Suprapubic skin (tissue), 4 donors: ENCODE measurements around the gene ZNF624. TPM values are rescaled to one million over a fixed set of nuclear protein-coding genes. Genes with fewer than 3 reads are reported as not detected.

ENCODE experiments used
- DNase-seq, 2 donors: peaks; one replicate each; pipeline ENCODE4 v3.0.0-alpha.2; 2019; ENCODE audit warnings: low spot score in 2 of 2
- H3K27ac ChIP-seq: fragments of 200-600 bp; sonication (generic); one replicate; pipeline ENCODE4 v1.5.1; 2019
- H3K27me3 ChIP-seq: fragments of 200-600 bp; sonication (generic); one replicate; pipeline ENCODE4 v1.5.1; 2019
- H3K36me3 ChIP-seq: fragments of 200-600 bp; sonication (generic); one replicate; pipeline ENCODE4 v1.5.1; 2019
- H3K4me1 ChIP-seq: fragments of 200-600 bp; sonication (generic); one replicate; pipeline ENCODE4 v1.5.1; 2019
- H3K4me3 ChIP-seq: fragments of 200-600 bp; sonication (generic); one replicate; pipeline ENCODE4 v1.5.1; 2019; ENCODE audit warnings: mild to moderate bottlenecking
- H3K9me3 ChIP-seq: fragments of 200-600 bp; sonication (generic); one replicate; pipeline ENCODE4 v1.5.1; 2019
- EP300 ChIP-seq: sonication (generic); formaldehyde crosslinking; IDR thresholded peaks from one replicate; pipeline ENCODE4 v1.6.1; 2017; ENCODE audit warnings: antibody characterized with exemption
- POLR2A ChIP-seq, 2 donors: fragments of 450-650 bp; IDR thresholded peaks; one replicate each; pipeline ENCODE4 v1.6.1; 2017; ENCODE audit warnings: antibody characterized with exemption in 2 of 2, mild to moderate bottlenecking in 2 of 2, moderate library complexity in 2 of 2
- POLR2AphosphoS5 ChIP-seq, 3 donors: sonication (generic); formaldehyde crosslinking; IDR thresholded peaks; one replicate each; pipeline ENCODE4 v1.6.1; 2017; ENCODE audit warnings: antibody characterized with exemption in 3 of 3
- WGBS: methylation state at CpG from one replicate; pipeline ENCODE4 v1.1.5; 2018; 5-methylcytosine and 5-hydroxymethylcytosine counted together
- total RNA-seq, 4 donors: library from RNA; depleted of rRNA; stranded (reverse); fragments of >200 nt; gene quantifications; one replicate each; pipeline ENCODE4 v1.1.0, GENCODE V29; 2016
- TF ChIP-seq, protein P1 (sequence below), 2 donors: fragments of 200-600 bp in 1 of 2; fragments of 450-650 bp in 1 of 2; sonication (generic) in 1 of 2; IDR thresholded peaks; one replicate each; pipeline ENCODE4 v1.5.1; 2016 to 2019; ENCODE audit warnings: antibody characterized with exemption in 2 of 2, mild to moderate bottlenecking in 1 of 2, moderate library complexity in 1 of 2

The ZNF624 gene
- total RNA-seq, 4 donors from 2014 or later: 2.7 to 5.8 (median 3.3) TPM

GRCh38 chr17:16583781-16584180, 69.9 kb downstream of the ZNF624 start:
- no peak for DNase-seq
- Histone ChIP-seq H3K27me3 (no peaks in the 10 kb centered on the region), H3K27ac (no peak overlapping the region), H3K4me3 (no peak overlapping the region), H3K36me3 (no peaks in the 10 kb centered on the region), H3K4me1 (peaks cover 20% of the 10 kb centered on the region), H3K9me3 (no peaks in the 10 kb centered on the region)
- WGBS: 48% methylated on average over 7 of the region's 7 CpGs
- TF ChIP-seq POLR2AphosphoS5 (IDR thresholded peaks at IDR 0.05): no peak
- TF ChIP-seq, protein P1, sequence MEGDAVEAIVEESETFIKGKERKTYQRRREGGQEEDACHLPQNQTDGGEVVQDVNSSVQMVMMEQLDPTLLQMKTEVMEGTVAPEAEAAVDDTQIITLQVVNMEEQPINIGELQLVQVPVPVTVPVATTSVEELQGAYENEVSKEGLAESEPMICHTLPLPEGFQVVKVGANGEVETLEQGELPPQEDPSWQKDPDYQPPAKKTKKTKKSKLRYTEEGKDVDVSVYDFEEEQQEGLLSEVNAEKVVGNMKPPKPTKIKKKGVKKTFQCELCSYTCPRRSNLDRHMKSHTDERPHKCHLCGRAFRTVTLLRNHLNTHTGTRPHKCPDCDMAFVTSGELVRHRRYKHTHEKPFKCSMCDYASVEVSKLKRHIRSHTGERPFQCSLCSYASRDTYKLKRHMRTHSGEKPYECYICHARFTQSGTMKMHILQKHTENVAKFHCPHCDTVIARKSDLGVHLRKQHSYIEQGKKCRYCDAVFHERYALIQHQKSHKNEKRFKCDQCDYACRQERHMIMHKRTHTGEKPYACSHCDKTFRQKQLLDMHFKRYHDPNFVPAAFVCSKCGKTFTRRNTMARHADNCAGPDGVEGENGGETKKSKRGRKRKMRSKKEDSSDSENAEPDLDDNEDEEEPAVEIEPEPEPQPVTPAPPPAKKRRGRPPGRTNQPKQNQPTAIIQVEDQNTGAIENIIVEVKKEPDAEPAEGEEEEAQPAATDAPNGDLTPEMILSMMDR (IDR thresholded peaks at IDR 0.05): no peak

GRCh38 chr17:16573466-16573865, 80.2 kb downstream of the ZNF624 start:
- peaks cover 4% of the 10 kb centered on the region for H3K4me1 ChIP-seq
- DNase-seq: no peak
- H3K36me3 ChIP-seq: no peaks in the 10 kb centered on the region
- no peaks in the 10 kb centered on the region for H3K27me3 ChIP-seq
- H3K9me3 ChIP-seq: no peaks in the 10 kb centered on the region
- WGBS: 74% methylated on average over 2 of the region's 2 CpGs
- no peak for TF ChIP-seq POLR2AphosphoS5 (IDR thresholded peaks at IDR 0.05)
- TF ChIP-seq EP300: no peak
- TF ChIP-seq, protein P1 (IDR thresholded peaks at IDR 0.05): no peak
- TF ChIP-seq POLR2A (IDR thresholded peaks at IDR 0.05): no peak
- no peak overlapping the region for H3K27ac ChIP-seq
- no peak overlapping the region for H3K4me3 ChIP-seq

Other genes with a start within 250 kb of the ZNF624 start
- gene TRPV2, start 238.3 kb downstream of the ZNF624 start, total RNA-seq: 10 to 100 TPM in 1 of 4 donors, 1 to 10 TPM in 3; 3.0 to 13.9 (median 7.9) TPM
- under 1 TPM; 0.64 to 0.99 (median 0.90) TPM for gene LRRC75A, start 161.7 kb downstream of the ZNF624 start, total RNA-seq
- 10 to 100 TPM in 1 of 4 donors, 1 to 10 TPM in 3; 4.3 to 11.7 (median 6.4) TPM for gene ZNF287, start 84.6 kb downstream of the ZNF624 start, total RNA-seq
- gene CCDC144A, start 36.4 kb upstream of the ZNF624 start, total RNA-seq: 1 to 10 TPM; 1.2 to 6.2 (median 2.6) TPM